Neural cell (in vitro differentiated cells): ENCODE measurements around the gene CAT.

Experiments
- EZH2 ChIP-seq: fragments of 200-600, 300-800 bp; shearing (Covaris generic), sonication (generic); IDR thresholded peaks from 2 replicates; pipeline ENCODE4 v1.6.1; 2014; ENCODE audit warnings: antibody characterized with exemption, low read length, borderline replicate concordance, mild to moderate bottlenecking; ENCODE audit not compliant: insufficient read depth, poor library complexity, severe bottlenecking
- SMC3 ChIP-seq: fragments of 450-650 bp; conservative IDR thresholded peaks from 2 replicates; pipeline ENCODE4 v1.6.1; 2014; ENCODE audit warnings: antibody characterized with exemption, mild to moderate bottlenecking, moderate library complexity; ENCODE audit not compliant: poor library complexity
- TF ChIP-seq, protein P1 (sequence below): fragments of 450-650 bp; IDR thresholded peaks from 2 replicates; pipeline ENCODE4 v1.5.1; 2014; ENCODE audit warnings: antibody characterized with exemption, mild to moderate bottlenecking, moderate library complexity; ENCODE audit not compliant: poor library complexity, severe bottlenecking

DNA sequence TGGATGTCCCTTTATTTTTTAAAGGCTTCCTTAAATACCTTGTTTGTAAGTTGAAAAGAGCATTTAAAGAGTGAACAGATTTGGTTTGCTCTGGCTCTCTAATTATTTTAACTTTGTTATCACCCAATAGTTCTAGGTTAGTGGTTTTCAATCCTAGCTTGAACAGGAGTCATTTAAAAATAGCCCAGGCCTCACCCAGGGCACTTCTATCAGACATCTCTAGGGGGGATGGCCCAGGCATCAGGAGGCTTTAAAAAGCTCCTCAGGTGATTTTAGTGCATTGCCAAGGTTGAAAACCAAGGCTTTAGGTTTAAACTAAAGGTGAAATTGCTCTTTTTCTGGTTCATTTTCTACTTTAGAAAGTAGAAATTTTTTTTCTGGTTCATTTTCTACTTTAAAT is 8.3 kb downstream of the CAT start:
- TF ChIP-seq, protein P1, sequence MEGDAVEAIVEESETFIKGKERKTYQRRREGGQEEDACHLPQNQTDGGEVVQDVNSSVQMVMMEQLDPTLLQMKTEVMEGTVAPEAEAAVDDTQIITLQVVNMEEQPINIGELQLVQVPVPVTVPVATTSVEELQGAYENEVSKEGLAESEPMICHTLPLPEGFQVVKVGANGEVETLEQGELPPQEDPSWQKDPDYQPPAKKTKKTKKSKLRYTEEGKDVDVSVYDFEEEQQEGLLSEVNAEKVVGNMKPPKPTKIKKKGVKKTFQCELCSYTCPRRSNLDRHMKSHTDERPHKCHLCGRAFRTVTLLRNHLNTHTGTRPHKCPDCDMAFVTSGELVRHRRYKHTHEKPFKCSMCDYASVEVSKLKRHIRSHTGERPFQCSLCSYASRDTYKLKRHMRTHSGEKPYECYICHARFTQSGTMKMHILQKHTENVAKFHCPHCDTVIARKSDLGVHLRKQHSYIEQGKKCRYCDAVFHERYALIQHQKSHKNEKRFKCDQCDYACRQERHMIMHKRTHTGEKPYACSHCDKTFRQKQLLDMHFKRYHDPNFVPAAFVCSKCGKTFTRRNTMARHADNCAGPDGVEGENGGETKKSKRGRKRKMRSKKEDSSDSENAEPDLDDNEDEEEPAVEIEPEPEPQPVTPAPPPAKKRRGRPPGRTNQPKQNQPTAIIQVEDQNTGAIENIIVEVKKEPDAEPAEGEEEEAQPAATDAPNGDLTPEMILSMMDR: no peak
- no peak for TF ChIP-seq SMC3
- TF ChIP-seq EZH2: no peak
